Measurements from ENCODE around the gene TAT.

- TF ChIP-seq POLR2A (IDR thresholded peaks at IDR 0.05; ENCODE audit: low read length): no peak
- no peak for TF ChIP-seq GATA1 (IDR thresholded peaks at IDR 0.05; ENCODE audit: low read depth, low read length)
Measured at GRCh38 chr16:71532366-71532765, 44.5 kb downstream of the TAT start.

All from erythroblast (primary cell).